GM10248 (cell line): ENCODE results near the gene CCSER2.
A peak's percentile ranks its signal among the peaks of the same experiment; 100 is the strongest.

Experiments
- CTCF ChIA-PET: fragments of 300-600 bp; sonication (Branson Sonifier 250); formaldehyde crosslinking; extraction: SDS; loops from one replicate; lab custom pipeline; 2021; ENCODE audit warnings: antibody characterized with exemption; lab: Yijun Ruan, JAX
- POLR2A ChIA-PET: fragments of 350-650 bp; sonication (Branson Sonifier 250); formaldehyde crosslinking; extraction: SDS; loops from one replicate; lab custom pipeline; 2020; ENCODE audit warnings: antibody characterized with exemption; lab: Yijun Ruan, JAX
- DNase-seq: peaks from one replicate; pipeline ENCODE4 v3.0.0; 2012; ENCODE audit errors: extremely low spot score
- TF ChIP-seq, protein P1 (sequence below): IDR thresholded peaks from 2 replicates; pipeline ENCODE4 v1.5.1; 2012; ENCODE audit warnings: mild to moderate bottlenecking, low read depth; ENCODE audit errors: extremely low read depth, missing control alignments, control extremely low read depth

Gene CCSER2

DNA sequence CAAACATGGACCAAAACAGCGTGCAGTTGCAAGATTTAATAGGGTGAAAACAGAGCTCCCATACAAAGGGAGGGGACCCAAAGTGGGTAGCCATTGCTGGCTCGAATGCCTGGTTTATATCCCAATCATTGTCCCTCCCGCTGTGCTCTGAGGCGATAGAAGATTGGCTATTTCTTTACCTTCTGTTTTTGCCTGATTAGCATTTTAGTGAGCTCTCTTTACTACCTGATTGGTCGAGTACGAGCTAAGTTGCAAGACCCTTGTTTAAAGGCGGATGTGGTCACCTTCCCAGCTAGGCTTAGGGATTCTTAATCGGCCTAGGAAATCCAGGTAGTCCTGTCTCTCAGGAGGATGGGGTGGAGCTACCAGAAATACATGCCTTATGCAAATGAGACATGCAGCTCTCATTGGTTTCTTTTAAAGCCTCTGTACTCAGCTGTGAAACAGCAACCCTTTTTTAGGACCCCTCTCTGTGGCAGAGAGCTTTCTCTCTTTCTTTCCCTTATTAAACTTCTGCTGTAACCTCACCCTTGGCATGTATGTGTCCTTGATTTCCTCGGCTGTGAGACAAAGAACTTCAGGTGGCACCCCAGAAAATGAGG lies 202.4 kb downstream of the CCSER2 start:
- ChIA-PET POLR2A (no interaction called here), CTCF (interaction anchor here (0.9 to 3.0 kb wide), 11 partner anchors 9 to 274 kb away, joined by 3 to 23 read pairs (median 5); no protein-coding TSS in a partner anchor)
- DNase-seq = no peak
- TF ChIP-seq, protein P1, sequence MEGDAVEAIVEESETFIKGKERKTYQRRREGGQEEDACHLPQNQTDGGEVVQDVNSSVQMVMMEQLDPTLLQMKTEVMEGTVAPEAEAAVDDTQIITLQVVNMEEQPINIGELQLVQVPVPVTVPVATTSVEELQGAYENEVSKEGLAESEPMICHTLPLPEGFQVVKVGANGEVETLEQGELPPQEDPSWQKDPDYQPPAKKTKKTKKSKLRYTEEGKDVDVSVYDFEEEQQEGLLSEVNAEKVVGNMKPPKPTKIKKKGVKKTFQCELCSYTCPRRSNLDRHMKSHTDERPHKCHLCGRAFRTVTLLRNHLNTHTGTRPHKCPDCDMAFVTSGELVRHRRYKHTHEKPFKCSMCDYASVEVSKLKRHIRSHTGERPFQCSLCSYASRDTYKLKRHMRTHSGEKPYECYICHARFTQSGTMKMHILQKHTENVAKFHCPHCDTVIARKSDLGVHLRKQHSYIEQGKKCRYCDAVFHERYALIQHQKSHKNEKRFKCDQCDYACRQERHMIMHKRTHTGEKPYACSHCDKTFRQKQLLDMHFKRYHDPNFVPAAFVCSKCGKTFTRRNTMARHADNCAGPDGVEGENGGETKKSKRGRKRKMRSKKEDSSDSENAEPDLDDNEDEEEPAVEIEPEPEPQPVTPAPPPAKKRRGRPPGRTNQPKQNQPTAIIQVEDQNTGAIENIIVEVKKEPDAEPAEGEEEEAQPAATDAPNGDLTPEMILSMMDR = no peak

- DNase-seq = no peak
- TF ChIP-seq, protein P1 = no peak
- POLR2A ChIA-PET = no interaction called here
- CTCF ChIA-PET = interaction anchor here (1.1 to 3.0 kb wide), 10 partner anchors 8 to 267 kb away, joined by 3 to 23 read pairs (median 6); no protein-coding TSS in a partner anchor
These were observed 203.0 kb downstream of the CCSER2 start for GRCh38 chr10:84531396-84531795.

GRCh38 chr10:84534168-84534567 lies 205.8 kb downstream of the CCSER2 start:
- ChIA-PET POLR2A (no interaction called here), CTCF (interaction anchor here (1.1 to 11.0 kb wide), 6 partner anchors 14 to 277 kb away, joined by 3 to 326 read pairs (median 34); no protein-coding TSS in a partner anchor)
- TF ChIP-seq, protein P1 = peak; percentile 34
- DNase-seq = no peak

GRCh38 chr10:84537447-84537931 lies 209.1 kb downstream of the CCSER2 start:
- CTCF ChIA-PET = interaction anchor here (0.6 to 11.0 kb wide), 73 partner anchors 12 to 1880 kb away, joined by 3 to 326 read pairs (median 5); partner anchors contain the start of genes CCSER2 and GHITM
- POLR2A ChIA-PET = no interaction called here
- DNase-seq = peak; percentile 74
- TF ChIP-seq, protein P1 = peak; percentile 29

DNA sequence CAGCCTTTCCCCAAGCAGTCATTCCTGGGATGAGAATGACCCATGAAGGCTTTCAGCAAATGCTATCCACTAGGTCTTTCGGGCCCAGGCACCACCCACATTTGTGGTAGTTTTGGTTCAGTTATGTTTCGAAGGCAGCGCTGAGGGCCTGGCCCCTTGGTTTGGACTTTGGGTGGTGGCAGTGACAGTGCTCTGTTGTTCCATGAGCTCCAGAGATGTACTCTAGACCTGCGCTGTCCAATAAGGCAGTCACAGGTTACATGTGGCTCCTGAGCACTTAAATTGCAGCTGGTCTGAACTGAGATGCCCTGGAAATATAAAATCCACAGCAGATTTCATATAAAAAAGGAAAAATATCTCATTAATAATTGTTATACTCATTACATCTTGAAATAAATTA lies 209.6 kb downstream of the CCSER2 start:
- no peak for DNase-seq
- ChIA-PET CTCF (interaction anchor here (0.7 to 11.0 kb wide), 31 partner anchors 12 to 1880 kb away, joined by 3 to 326 read pairs (median 6); partner anchors contain the start of gene CCSER2), POLR2A (no interaction called here)
- TF ChIP-seq, protein P1 = no peak

- TF ChIP-seq, protein P1 = no peak
- POLR2A ChIA-PET = no interaction called here
- CTCF ChIA-PET = interaction anchor here (1.0 to 11.0 kb wide), 18 partner anchors 8 to 328 kb away, joined by 3 to 326 read pairs (median 8); no protein-coding TSS in a partner anchor
- no peak for DNase-seq
These were observed 210.8 kb downstream of the CCSER2 start for GRCh38 chr10:84539216-84539615.
